WERI-Rb-1 (cell line): ENCODE data around the gene LTBP1.

Experiments
- DNase-seq: peaks from one replicate; pipeline ENCODE4 v3.0.0-alpha.2; 2020
- H3K27ac ChIP-seq: fragments of 250-450 bp; sonication (Bioruptor Pico); 2 replicates; pipeline ENCODE4 v1.5.1; 2020; ENCODE audit warnings: mild to moderate bottlenecking, moderate library complexity
- H3K27me3 ChIP-seq: fragments of 250-450 bp; sonication (Bioruptor Pico); 2 replicates; pipeline ENCODE4 v1.5.1; 2021; ENCODE audit warnings: mild to moderate bottlenecking, low read depth, moderate library complexity; ENCODE audit not compliant: insufficient read depth, severe bottlenecking
- H3K36me3 ChIP-seq: fragments of 250-450 bp; sonication (Bioruptor Pico); 2 replicates; pipeline ENCODE4 v1.5.1; 2020; ENCODE audit warnings: mild to moderate bottlenecking, moderate library complexity
- H3K4me3 ChIP-seq: 2 replicates; pipeline ENCODE4 v1.5.1; 2011; ENCODE audit warnings: low read depth, mild to moderate bottlenecking, control low read depth, low read length
- H3K9me3 ChIP-seq: fragments of 250-450 bp; sonication (Bioruptor Pico); 2 replicates; pipeline ENCODE4 v1.5.1; 2021; ENCODE audit warnings: mild to moderate bottlenecking, moderate library complexity; ENCODE audit not compliant: severe bottlenecking
- CTCF ChIP-seq: IDR thresholded peaks from 2 replicates; pipeline ENCODE4 v1.5.1; 2011; ENCODE audit warnings: low read depth, mild to moderate bottlenecking, control low read depth, inconsistent platforms, low read length

Gene LTBP1

GRCh38 chr2:32938934-32939333 is 7.8 kb upstream of the LTBP1 start:
- Histone ChIP-seq H3K9me3 (no peaks in the 10 kb centered on the region), H3K27ac (no peak overlapping the region), H3K4me3 (no peak overlapping the region), H3K27me3 (no peaks in the 10 kb centered on the region), H3K36me3 (no peaks in the 10 kb centered on the region)
- TF ChIP-seq CTCF, result no peak
- no peak for DNase-seq

- DNase-seq, result no peak
- Histone ChIP-seq H3K36me3 (no peaks in the 10 kb centered on the region), H3K27me3 (no peaks in the 10 kb centered on the region), H3K27ac (no peak overlapping the region), H3K9me3 (no peaks in the 10 kb centered on the region), H3K4me3 (no peak overlapping the region)
- no peak for TF ChIP-seq CTCF
These were observed 6.3 kb upstream of the LTBP1 start for GRCh38 chr2:32940316-32940997.

DNA sequence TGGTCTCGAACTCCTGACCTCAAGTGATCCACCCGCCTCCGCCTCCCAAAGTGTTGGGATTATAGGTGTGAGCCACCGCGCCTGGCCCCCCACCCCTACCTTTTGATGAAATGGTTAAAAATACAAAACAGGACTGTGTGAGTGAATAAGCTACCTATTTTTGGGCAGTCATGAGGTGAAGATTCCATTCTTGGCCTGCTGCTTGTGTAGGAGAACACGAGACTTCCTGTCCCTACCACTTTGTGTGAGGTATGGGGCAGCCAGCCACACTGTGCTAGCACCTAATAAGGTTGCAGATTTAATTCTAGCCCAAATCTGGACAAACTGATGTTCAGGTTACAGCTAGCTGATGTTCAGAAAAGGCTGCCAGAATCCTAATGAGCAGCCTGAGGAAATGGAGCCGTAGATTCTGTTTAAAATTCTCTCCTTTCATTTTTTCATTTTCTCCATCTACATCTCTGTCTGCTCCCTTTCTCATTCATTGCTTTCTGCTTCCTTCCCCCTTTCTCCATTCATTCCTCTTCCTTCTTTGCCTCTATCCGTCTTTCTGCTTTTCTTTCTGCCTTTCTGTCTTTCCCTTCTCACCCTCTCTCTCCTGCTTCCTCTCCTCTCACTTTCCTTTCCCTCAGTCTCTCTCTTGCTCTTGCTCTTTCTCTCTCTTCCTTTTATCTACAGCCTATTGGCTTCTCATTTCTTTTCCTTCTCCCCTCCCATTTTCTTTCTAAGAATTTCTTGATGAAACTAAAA is 4.6 kb upstream of the LTBP1 start:
- Histone ChIP-seq H3K9me3 (no peaks in the 10 kb centered on the region), H3K27me3 (no peaks in the 10 kb centered on the region), H3K4me3 (no peak overlapping the region), H3K27ac (no peak overlapping the region), H3K36me3 (no peaks in the 10 kb centered on the region)
- no peak for DNase-seq
- no peak for TF ChIP-seq CTCF

GRCh38 chr2:32942793-32943485 is 3.8 kb upstream of the LTBP1 start:
- Histone ChIP-seq H3K27ac (no peak overlapping the region), H3K4me3 (no peak overlapping the region), H3K27me3 (no peaks in the 10 kb centered on the region), H3K36me3 (no peaks in the 10 kb centered on the region), H3K9me3 (no peaks in the 10 kb centered on the region)
- no peak for DNase-seq
- TF ChIP-seq CTCF, result no peak

GRCh38 chr2:32945286-32945685 is 1.5 kb upstream of the LTBP1 start:
- Histone ChIP-seq H3K27me3 (no peaks in the 10 kb centered on the region), H3K27ac (no peak overlapping the region), H3K36me3 (no peaks in the 10 kb centered on the region), H3K4me3 (no peak overlapping the region), H3K9me3 (no peaks in the 10 kb centered on the region)
- TF ChIP-seq CTCF, result no peak
- DNase-seq, result no peak
